ENCODE data around the gene CCL23. TPM values are rescaled to one million over a fixed set of nuclear protein-coding genes. Genes with fewer than 3 reads are reported as not detected.

CCL23 gene
- total RNA-seq, 1 experiment from 2014 or later, result not detected

GRCh38 chr17:36030956-36031355, 13.2 kb upstream of the CCL23 start:
- Mint-ChIP-seq H3K4me1 (peaks cover 5 to 8% of the 10 kb centered on the region in 2 experiments), H3K4me3 (no peak overlapping the region), H3K27me3 (ENCODE audit: low read depth) (peaks cover 10% of the 10 kb centered on the region), H3K27ac (0 out of 7 replicates have a peak overlapping the region, but pooled peaks of 1 of the 3 experiments have one; percentile 17), H3K9me3 (no peaks in the 10 kb centered on the region; a peak in 1 of 5 replicates), H3K36me3 (ENCODE audit: insufficient read depth in 1 of 3, low read depth in 3 of 3) (no peaks in the 10 kb centered on the region; a peak in 1 of 7 replicates)
- Histone ChIP-seq H3K14ac (ENCODE audit: insufficient read depth, low read length) (no peak overlapping the region), H2BK20ac (ENCODE audit: low read depth, low read length, poor library complexity, severe bottlenecking) (no peak overlapping the region), H3K18ac (ENCODE audit: insufficient read length, low read depth, low read length) (no peak overlapping the region), H3K23me2 (ENCODE audit: insufficient read length, low read depth, low read length, poor library complexity, severe bottlenecking) (no peaks in the 10 kb centered on the region), H3T11ph (ENCODE audit: low read length) (no peak overlapping the region), H2AK5ac (ENCODE audit: insufficient read length, low read length) (no peak overlapping the region), H3K9ac (ENCODE audit: extremely low read depth, insufficient read length, low read length) (no peak overlapping the region), H3K79me2 (ENCODE audit: insufficient read depth, low read length) (no peaks in the 10 kb centered on the region), H3K23ac (ENCODE audit: insufficient read length, low read depth, low read length) (no peak overlapping the region), H4K5ac (ENCODE audit: insufficient read length, low read depth, low read length) (no peak overlapping the region), H3K27me3 (ENCODE audit: insufficient read depth, low read length) (no peaks in the 10 kb centered on the region), H2AFZ (ENCODE audit: low read length) (peak overlapping the region; percentile 17), H4K91ac (ENCODE audit: insufficient read length, low read depth, low read length) (no peak overlapping the region), H3K4me2 (ENCODE audit: insufficient read depth, insufficient read length, low read length) (no peak overlapping the region), H3K9me3 (ENCODE audit: control insufficient read depth, low read depth, low read length) (no peaks in the 10 kb centered on the region), H2BK5ac (ENCODE audit: insufficient read length, low read length) (no peak overlapping the region), H3K4ac (ENCODE audit: low read depth, low read length) (no peak overlapping the region), H2BK12ac (ENCODE audit: insufficient read length, low read depth, low read length) (no peak overlapping the region), H2BK120ac (ENCODE audit: low read depth, low read length, poor library complexity, severe bottlenecking) (no peak overlapping the region), H2BK15ac (ENCODE audit: low read depth, low read length) (no peak overlapping the region), H3K4me1 (ENCODE audit: insufficient read depth, low read length) (no peaks in the 10 kb centered on the region), H3K27ac (ENCODE audit: insufficient read length, low read depth, low read length) (no peak overlapping the region), H3K79me1 (ENCODE audit: insufficient read depth, low read depth, low read length, poor library complexity, severe bottlenecking) (no peaks in the 10 kb centered on the region), H4K8ac (replicated peaks; ENCODE audit: insufficient read length, low read depth, low read length) (no peak overlapping the region), H3K56ac (ENCODE audit: insufficient read length, low read depth, low read length) (no peak overlapping the region), H4K20me1 (ENCODE audit: control insufficient read depth, insufficient read depth, insufficient read length) (no peaks in the 10 kb centered on the region)
- no peak for DNase-seq
- TF ChIP-seq CTCF (conservative IDR thresholded peaks at IDR 0.05), result no peak
- no CpG with 5 or more reads among the region's 1 CpG for WGBS (ENCODE audit: extremely low coverage, insufficient read length, low lambda C conversion rate)
